CD4-positive, alpha-beta T cell treated with Interleukin-4 for 4 hours (primary cell): ENCODE data around the gene LOXL1.

Experiments
- DNase-seq: peaks from one replicate; pipeline ENCODE4 v3.0.0-alpha.2; 2020

Gene LOXL1

GRCh38 chr15:73926219-73927002 is at the start of gene LOXL1:
Gene LOXL1 (plus strand): TSS chr15:73926462. CDS start chr15:73926784, 322 bp downstream.
- DNase-seq: no peak

- DNase-seq: no peak
These were observed 46.8 kb upstream of the LOXL1 start for GRCh38 chr15:73879426-73879825.

GRCh38 chr15:73881579-73882320 is 44.5 kb upstream of the LOXL1 start:
- no peak for DNase-seq

GRCh38 chr15:73882761-73883419 is 43.4 kb upstream of the LOXL1 start:
- DNase-seq: no peak

- DNase-seq: no peak
These were observed 42.1 kb upstream of the LOXL1 start for GRCh38 chr15:73884159-73884558.

- DNase-seq: no peak
These were observed 40.1 kb upstream of the LOXL1 start for GRCh38 chr15:73885954-73886700.

- no peak for DNase-seq
These were observed 39.4 kb upstream of the LOXL1 start for GRCh38 chr15:73886717-73887345.

GRCh38 chr15:73887481-73887880 is 38.8 kb upstream of the LOXL1 start:
- DNase-seq: no peak

GRCh38 chr15:73888224-73889041 is 37.8 kb upstream of the LOXL1 start:
- DNase-seq: no peak

- DNase-seq: no peak
These were observed 37.1 kb upstream of the LOXL1 start for GRCh38 chr15:73889053-73889761.

GRCh38 chr15:73889762-73890124 is 36.5 kb upstream of the LOXL1 start:
- DNase-seq: no peak

- DNase-seq: no peak
These were observed 34.6 kb upstream of the LOXL1 start for GRCh38 chr15:73891328-73892315.

GRCh38 chr15:73892446-73893226 is 33.6 kb upstream of the LOXL1 start:
- no peak for DNase-seq

- no peak for DNase-seq
These were observed 32.0 kb upstream of the LOXL1 start for GRCh38 chr15:73894133-73894814.

- DNase-seq: peak; percentile 46
These were observed 28.6 kb upstream of the LOXL1 start for GRCh38 chr15:73897441-73898261.

- DNase-seq: no peak
These were observed 26.8 kb upstream of the LOXL1 start for GRCh38 chr15:73899197-73900094.
